ENCODE results near the gene ANKRD29. TPM values are rescaled to one million over a fixed set of nuclear protein-coding genes. Genes with fewer than 3 reads are reported as not detected.
A peak's percentile ranks its signal among the peaks of the same experiment; 100 is the strongest.

The ANKRD29 gene
- total and polyA plus RNA-seq, 9 donors: 2.1 to 5.5 (median 3.3) TPM

GRCh38 chr18:23684515-23685197 is 21.9 kb upstream of the ANKRD29 start:
- peaks cover 22% of the 10 kb centered on the region for H3K27me3 ChIP-seq (ENCODE audit: control insufficient read depth, insufficient read depth, low read length)
- H3K36me3 ChIP-seq (ENCODE audit: control insufficient read depth, insufficient read depth, low read length): no peaks in the 10 kb centered on the region
- H3K4me1 ChIP-seq (ENCODE audit: control insufficient read depth, insufficient read depth, low read length): peaks cover 7% of the 10 kb centered on the region
- H3K9me3 ChIP-seq (replicated peaks; ENCODE audit: control insufficient read depth, low read depth, low read length): no peaks in the 10 kb centered on the region
- no peak overlapping the region for H3K27ac ChIP-seq (ENCODE audit: low read length)
- 44% methylated on average over 1 of the region's 5 CpGs for WGBS (ENCODE audit: insufficient coverage)
- DNase-seq: no peak
- no peak overlapping the region for H3K4me3 ChIP-seq (ENCODE audit: low read length)

- Histone ChIP-seq H3K9me3 (replicated peaks; ENCODE audit: control insufficient read depth, low read depth, low read length) (no peaks in the 10 kb centered on the region), H3K36me3 (ENCODE audit: control insufficient read depth, insufficient read depth, low read length) (no peaks in the 10 kb centered on the region), H3K27me3 (ENCODE audit: control insufficient read depth, insufficient read depth, low read length) (peaks cover 18% of the 10 kb centered on the region), H3K4me1 (ENCODE audit: control insufficient read depth, insufficient read depth, low read length) (peaks cover under 1% of the 10 kb centered on the region), H3K27ac (ENCODE audit: low read length) (no peak overlapping the region), H3K4me3 (ENCODE audit: low read length) (no peak overlapping the region)
- WGBS (ENCODE audit: insufficient coverage): no CpG with 5 or more reads among the region's 3 CpGs
- DNase-seq: no peak
Measured at GRCh38 chr18:23683671-23684070, 21.0 kb upstream of the ANKRD29 start.

- Histone ChIP-seq H3K4me1 (ENCODE audit: control insufficient read depth, insufficient read depth, low read length) (no peaks in the 10 kb centered on the region), H3K27me3 (ENCODE audit: control insufficient read depth, insufficient read depth, low read length) (peaks cover 18% of the 10 kb centered on the region), H3K27ac (ENCODE audit: low read length) (no peak overlapping the region), H3K9me3 (replicated peaks; ENCODE audit: control insufficient read depth, low read depth, low read length) (no peaks in the 10 kb centered on the region), H3K36me3 (ENCODE audit: control insufficient read depth, insufficient read depth, low read length) (no peaks in the 10 kb centered on the region), H3K4me3 (ENCODE audit: low read length) (no peak overlapping the region)
- DNase-seq: no peak
- 100% methylated on average over 1 of the region's 3 CpGs for WGBS (ENCODE audit: insufficient coverage)
Measured at GRCh38 chr18:23683155-23683554, 20.4 kb upstream of the ANKRD29 start.

- WGBS (ENCODE audit: insufficient coverage): no CpG with 5 or more reads among the region's 1 CpG
- DNase-seq: no peak
- Histone ChIP-seq H3K4me3 (ENCODE audit: low read length) (no peak overlapping the region), H3K4me1 (ENCODE audit: control insufficient read depth, insufficient read depth, low read length) (no peaks in the 10 kb centered on the region), H3K36me3 (ENCODE audit: control insufficient read depth, insufficient read depth, low read length) (no peaks in the 10 kb centered on the region), H3K9me3 (replicated peaks; ENCODE audit: control insufficient read depth, low read depth, low read length) (no peaks in the 10 kb centered on the region), H3K27me3 (ENCODE audit: control insufficient read depth, insufficient read depth, low read length) (peaks cover 14% of the 10 kb centered on the region), H3K27ac (ENCODE audit: low read length) (no peak overlapping the region)
Measured at GRCh38 chr18:23682472-23682871, 19.8 kb upstream of the ANKRD29 start.

GRCh38 chr18:23682045-23682444 is 19.3 kb upstream of the ANKRD29 start:
- Histone ChIP-seq H3K4me1 (ENCODE audit: control insufficient read depth, insufficient read depth, low read length) (no peaks in the 10 kb centered on the region), H3K9me3 (replicated peaks; ENCODE audit: control insufficient read depth, low read depth, low read length) (no peaks in the 10 kb centered on the region), H3K36me3 (ENCODE audit: control insufficient read depth, insufficient read depth, low read length) (no peaks in the 10 kb centered on the region), H3K27ac (ENCODE audit: low read length) (no peak overlapping the region), H3K4me3 (ENCODE audit: low read length) (no peak overlapping the region), H3K27me3 (ENCODE audit: control insufficient read depth, insufficient read depth, low read length) (peaks cover 14% of the 10 kb centered on the region)
- WGBS (ENCODE audit: insufficient coverage): 43% methylated on average over 1 of the region's 2 CpGs
- no peak for DNase-seq

GRCh38 chr18:23675896-23676295 is 13.2 kb upstream of the ANKRD29 start:
- Histone ChIP-seq H3K27me3 (ENCODE audit: control insufficient read depth, insufficient read depth, low read length) (peaks cover 13% of the 10 kb centered on the region), H3K27ac (ENCODE audit: low read length) (no peak overlapping the region), H3K36me3 (ENCODE audit: control insufficient read depth, insufficient read depth, low read length) (no peaks in the 10 kb centered on the region), H3K4me1 (ENCODE audit: control insufficient read depth, insufficient read depth, low read length) (no peaks in the 10 kb centered on the region), H3K9me3 (replicated peaks; ENCODE audit: control insufficient read depth, low read depth, low read length) (no peaks in the 10 kb centered on the region), H3K4me3 (ENCODE audit: low read length) (no peak overlapping the region)
- no peak for DNase-seq
- no CpG with 5 or more reads among the region's 3 CpGs for WGBS (ENCODE audit: insufficient coverage)

- DNase-seq: peak; percentile 50
- Histone ChIP-seq H3K27me3 (ENCODE audit: control insufficient read depth, insufficient read depth, low read length) (peaks cover 13% of the 10 kb centered on the region), H3K36me3 (ENCODE audit: control insufficient read depth, insufficient read depth, low read length) (no peaks in the 10 kb centered on the region), H3K27ac (ENCODE audit: low read length) (no peak overlapping the region), H3K4me3 (ENCODE audit: low read length) (no peak overlapping the region), H3K9me3 (replicated peaks; ENCODE audit: control insufficient read depth, low read depth, low read length) (no peaks in the 10 kb centered on the region), H3K4me1 (ENCODE audit: control insufficient read depth, insufficient read depth, low read length) (no peaks in the 10 kb centered on the region)
Measured at GRCh38 chr18:23675236-23675635, 12.5 kb upstream of the ANKRD29 start.

- DNase-seq: no peak
- no peaks in the 10 kb centered on the region for H3K9me3 ChIP-seq (replicated peaks; ENCODE audit: control insufficient read depth, low read depth, low read length)
- H3K4me1 ChIP-seq (ENCODE audit: control insufficient read depth, insufficient read depth, low read length): no peaks in the 10 kb centered on the region
- no peaks in the 10 kb centered on the region for H3K36me3 ChIP-seq (ENCODE audit: control insufficient read depth, insufficient read depth, low read length)
- H3K27me3 ChIP-seq (ENCODE audit: control insufficient read depth, insufficient read depth, low read length): peaks cover 11% of the 10 kb centered on the region
- no peak overlapping the region for H3K27ac ChIP-seq (ENCODE audit: low read length)
- H3K4me3 ChIP-seq (ENCODE audit: low read length): no peak overlapping the region
- WGBS (ENCODE audit: insufficient coverage): no CpG with 5 or more reads among the region's 1 CpG
Measured at GRCh38 chr18:23673725-23674124, 11.0 kb upstream of the ANKRD29 start.

- Histone ChIP-seq H3K27me3 (ENCODE audit: control insufficient read depth, insufficient read depth, low read length) (peaks cover 8% of the 10 kb centered on the region), H3K4me3 (ENCODE audit: low read length) (no peak overlapping the region), H3K9me3 (replicated peaks; ENCODE audit: control insufficient read depth, low read depth, low read length) (no peaks in the 10 kb centered on the region), H3K4me1 (ENCODE audit: control insufficient read depth, insufficient read depth, low read length) (no peaks in the 10 kb centered on the region), H3K36me3 (ENCODE audit: control insufficient read depth, insufficient read depth, low read length) (no peaks in the 10 kb centered on the region), H3K27ac (ENCODE audit: low read length) (no peak overlapping the region)
- DNase-seq: no peak
- 43% methylated on average over 1 of the region's 1 CpG for WGBS (ENCODE audit: insufficient coverage)
Measured at GRCh38 chr18:23671564-23671963, 8.9 kb upstream of the ANKRD29 start.

GRCh38 chr18:23669804-23670405 is 7.2 kb upstream of the ANKRD29 start:
- no peak for DNase-seq
- Histone ChIP-seq H3K9me3 (replicated peaks; ENCODE audit: control insufficient read depth, low read depth, low read length) (no peaks in the 10 kb centered on the region), H3K4me3 (ENCODE audit: low read length) (no peak overlapping the region), H3K27me3 (ENCODE audit: control insufficient read depth, insufficient read depth, low read length) (peaks cover 8% of the 10 kb centered on the region), H3K27ac (ENCODE audit: low read length) (no peak overlapping the region), H3K36me3 (ENCODE audit: control insufficient read depth, insufficient read depth, low read length) (no peaks in the 10 kb centered on the region), H3K4me1 (ENCODE audit: control insufficient read depth, insufficient read depth, low read length) (no peaks in the 10 kb centered on the region)
- WGBS (ENCODE audit: insufficient coverage): no CpG with 5 or more reads among the region's 4 CpGs
